Fibroblast of the conjunctiva (primary cell): ENCODE data around the gene RPL34.

Source experiments
- DNase-seq: peaks from one replicate; pipeline ENCODE4 v3.0.0-alpha.2; 2010; ENCODE audit warnings: low read depth

The RPL34 gene

GRCh38 chr4:108624263-108625056 is 4.1 kb downstream of the RPL34 start:
- no peak for DNase-seq

GRCh38 chr4:108626056-108626455 is 5.7 kb downstream of the RPL34 start:
- no peak for DNase-seq

- DNase-seq: no peak
These were observed 8.0 kb downstream of the RPL34 start for GRCh38 chr4:108628411-108628810.

- DNase-seq: no peak
These were observed 14.8 kb downstream of the RPL34 start for GRCh38 chr4:108635070-108635655.

GRCh38 chr4:108636246-108636645 is 15.9 kb downstream of the RPL34 start:
- DNase-seq: peak; percentile 32

- no peak for DNase-seq
These were observed 17.5 kb downstream of the RPL34 start for GRCh38 chr4:108637856-108638255.

- DNase-seq: no peak
These were observed 23.9 kb downstream of the RPL34 start for GRCh38 chr4:108644237-108644636.

GRCh38 chr4:108646706-108647105 is 26.3 kb downstream of the RPL34 start:
- no peak for DNase-seq

- no peak for DNase-seq
These were observed 29.5 kb downstream of the RPL34 start for GRCh38 chr4:108649863-108650211.

GRCh38 chr4:108650212-108651013 is 30.0 kb downstream of the RPL34 start, which contains the start of gene OSTC:
Gene OSTC (plus strand): TSS chr4:108650599. CDS start chr4:108650656, 57 bp downstream.
- DNase-seq: peak; percentile 93

- DNase-seq: peak; percentile 46
These were observed 30.8 kb downstream of the RPL34 start for GRCh38 chr4:108651014-108651791.

GRCh38 chr4:108662629-108663028 is 42.3 kb downstream of the RPL34 start:
- DNase-seq: no peak

GRCh38 chr4:108674356-108674977 is 54.1 kb downstream of the RPL34 start:
- no peak for DNase-seq
